OCI-LY3 (cell line): ENCODE results near the gene XRCC6.
"Not testable (repeated sequence)": the region's sequence is repeated elsewhere in the genome, so short reads cannot be mapped to it uniquely, and the experiment has no call there.

Experiments
- EZH2phosphoT487 ChIP-seq: fragments of 200-600 bp; shearing (Covaris generic); IDR thresholded peaks from 2 replicates; pipeline ENCODE4 v1.6.1; 2018; ENCODE audit warnings: antibody characterized with exemption, mixed run types, low read depth
- TF ChIP-seq, protein P1 (sequence below): fragments of 200-600, 300-600 bp; sonication (generic); IDR thresholded peaks from 2 replicates; pipeline ENCODE4 v1.5.1; 2014; ENCODE audit warnings: antibody characterized with exemption, low read length, low read depth

GRCh38 chr22:41637623-41638022 is 16.5 kb downstream of the XRCC6 start:
- TF ChIP-seq, protein P1, sequence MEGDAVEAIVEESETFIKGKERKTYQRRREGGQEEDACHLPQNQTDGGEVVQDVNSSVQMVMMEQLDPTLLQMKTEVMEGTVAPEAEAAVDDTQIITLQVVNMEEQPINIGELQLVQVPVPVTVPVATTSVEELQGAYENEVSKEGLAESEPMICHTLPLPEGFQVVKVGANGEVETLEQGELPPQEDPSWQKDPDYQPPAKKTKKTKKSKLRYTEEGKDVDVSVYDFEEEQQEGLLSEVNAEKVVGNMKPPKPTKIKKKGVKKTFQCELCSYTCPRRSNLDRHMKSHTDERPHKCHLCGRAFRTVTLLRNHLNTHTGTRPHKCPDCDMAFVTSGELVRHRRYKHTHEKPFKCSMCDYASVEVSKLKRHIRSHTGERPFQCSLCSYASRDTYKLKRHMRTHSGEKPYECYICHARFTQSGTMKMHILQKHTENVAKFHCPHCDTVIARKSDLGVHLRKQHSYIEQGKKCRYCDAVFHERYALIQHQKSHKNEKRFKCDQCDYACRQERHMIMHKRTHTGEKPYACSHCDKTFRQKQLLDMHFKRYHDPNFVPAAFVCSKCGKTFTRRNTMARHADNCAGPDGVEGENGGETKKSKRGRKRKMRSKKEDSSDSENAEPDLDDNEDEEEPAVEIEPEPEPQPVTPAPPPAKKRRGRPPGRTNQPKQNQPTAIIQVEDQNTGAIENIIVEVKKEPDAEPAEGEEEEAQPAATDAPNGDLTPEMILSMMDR = not testable (repeated sequence)
- TF ChIP-seq EZH2phosphoT487 = not testable (repeated sequence)
